ENCODE results near the gene CDK6. TPM values are rescaled to one million over a fixed set of nuclear protein-coding genes. Genes with fewer than 3 reads are reported as not detected.
A peak's percentile ranks its signal among the peaks of the same experiment; 100 is the strongest.

The CDK6 gene
- total and polyA plus RNA-seq, 10 of the 15 experiments (the other 5 are each of a cell fraction or from before 2014, with no cell fraction given), result 8.0 to 118 (median 45.8) TPM

GRCh38 chr7:92631850-92632487, 204.4 kb downstream of the CDK6 start (continued):
- peak; percentile 99 for TF ChIP-seq MEF2A (IDR thresholded peaks at IDR 0.05; ENCODE audit: insufficient read depth, low read depth, low read length)

DNA sequence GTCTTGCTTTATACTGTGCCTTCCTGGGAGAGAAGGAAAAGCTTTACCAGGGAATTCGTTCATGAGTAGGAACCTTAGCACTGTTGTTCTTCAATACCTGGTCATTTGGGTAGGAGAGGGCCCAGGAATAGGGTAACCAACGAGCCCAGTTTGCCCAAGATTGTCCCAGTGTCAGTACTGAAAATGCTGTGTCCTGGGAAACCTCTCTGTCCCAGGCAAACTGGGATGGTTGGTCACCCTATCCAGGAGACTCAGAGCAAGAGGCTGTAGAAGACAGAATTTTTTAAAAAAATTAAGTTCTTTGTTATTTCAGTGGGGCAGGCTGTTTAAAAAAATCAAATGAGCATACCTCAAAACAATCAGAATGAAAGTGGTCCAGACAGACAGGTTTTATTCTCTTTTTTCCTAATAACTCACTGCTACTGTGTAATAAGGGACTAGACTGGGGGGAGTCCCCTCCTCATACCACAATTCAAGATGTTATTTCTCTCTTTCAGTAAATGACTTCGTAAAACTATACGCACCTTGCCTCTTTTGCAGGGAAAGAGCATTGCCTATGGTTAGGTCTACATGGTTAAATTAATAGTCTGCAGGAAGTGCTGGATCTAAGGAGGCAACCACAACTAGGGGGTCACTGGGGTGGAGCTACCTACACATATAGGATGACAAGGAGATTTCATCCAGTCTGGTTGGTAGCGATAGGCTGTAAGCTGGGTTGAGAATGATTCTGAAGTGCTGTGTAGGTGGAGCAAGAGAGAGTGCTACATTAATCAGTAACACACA, 205.1 kb downstream of the CDK6 start:
- DNase-seq (ENCODE audit: low read depth, low spot score) (no peak), FAIRE-seq (no peak), ATAC-seq (peak; percentile 77)
- ChIA-PET RAD21 (ENCODE audit: unreplicated experiment) (interaction anchor here (0.7 to 4.5 kb wide), 16 partner anchors 10 to 1854 kb away, joined by 3 to 47 read pairs (median 4); partner anchors contain the start of genes CDK6, PEX1 and RBM48), SMC1A (ENCODE audit: uncharacterized antibody, unreplicated experiment) (interaction anchor here (0.6 to 7.9 kb wide), 17 partner anchors 9 to 417 kb away, joined by 3 to 176 read pairs (median 4); no protein-coding TSS in a partner anchor), POLR2A (interaction anchor here (0.6 to 3.2 kb wide), 12 partner anchors 10 to 486 kb away, joined by 3 to 25 read pairs (median 4); no protein-coding TSS in a partner anchor), CTCF (interaction anchor here (0.9 to 4.8 kb wide), 11 partner anchors 9 to 274 kb away, joined by 3 to 40 read pairs (median 4); no protein-coding TSS in a partner anchor)
- Histone ChIP-seq H3K4me1 (ENCODE audit: control insufficient read depth, insufficient read depth, low read length) (peaks cover 48% of the 10 kb centered on the region), H3K79me2 (ENCODE audit: control insufficient read depth, insufficient read depth, low read length) (peaks cover 3% of the 10 kb centered on the region), H3K36me3 (ENCODE audit: control insufficient read depth in 2 of 2, insufficient read depth in 2 of 2, low read length in 1 of 2) (peaks cover 5 to 7% of the 10 kb centered on the region in 2 experiments; a peak in 2 of 4 replicates), H3K9ac (ENCODE audit: control insufficient read depth, insufficient read depth, low read length) (no peak overlapping the region; the same call in 1 of the 2 replicates), H3K27me3 (replicated peaks in 1 of 2; ENCODE audit: control insufficient read depth in 2 of 2, insufficient read depth in 2 of 2, low read length in 1 of 2) (no peaks in the 10 kb centered on the region), H3K4me3 (peak overlapping the region; percentile 11; the same call in 1 of the 2 replicates), H2AFZ (ENCODE audit: control insufficient read depth, low read depth, low read length) (no peak overlapping the region), H4K20me1 (ENCODE audit: control insufficient read depth, insufficient read depth) (no peaks in the 10 kb centered on the region), H3K4me2 (ENCODE audit: control insufficient read depth, insufficient read depth) (peak overlapping the region; percentile 72), H3K9me3 (replicated peaks; ENCODE audit: control insufficient read depth, insufficient read depth, low read length) (peaks cover 16% of the 10 kb centered on the region; the same call in 2 of the 3 replicates), H3K27ac (ENCODE audit: control insufficient read depth, insufficient read depth) (peak overlapping the region; percentile 88)
- WGBS (ENCODE audit: insufficient coverage, insufficient replicate concordance, low lambda C conversion rate, missing lambda C conversion rate), result 2% methylated on average over 5 of the region's 5 CpGs
- in situ Hi-C loops (cut with MboI), result loop anchor here (10.0 kb wide), 1 partner anchor 184 kb away; no protein-coding TSS in a partner anchor
- BruUV-seq (replicated peaks), result TSS peak; percentile 30
- intact Hi-C loops (cut with micrococcal nuclease; ENCODE audit: unreplicated experiment), result no loop called here
- TF ChIP-seq NBN (IDR thresholded peaks at IDR 0.05), result no peak; the same call in none of the 2 replicates
- TF ChIP-seq MYC (IDR thresholded peaks at IDR 0.05; ENCODE audit: insufficient read depth, insufficient read length, insufficient replicate concordance, low read length, severe bottlenecking), result no peak
- TF ChIP-seq CTCF (IDR thresholded peaks at IDR 0.05 in 2 of 3, conservative IDR thresholded peaks at IDR 0.05 in 1 of 3; ENCODE audit: control insufficient read depth in 2 of 3, extremely low read depth in 1 of 3, insufficient read depth in 1 of 3, low read depth in 3 of 3, low read length in 3 of 3), result no peak
- no peak for TF ChIP-seq SIX5 (IDR thresholded peaks at IDR 0.05; ENCODE audit: low read depth, low read length, severe bottlenecking)
- TF ChIP-seq ZZZ3 (IDR thresholded peaks at IDR 0.05; ENCODE audit: control insufficient read depth, insufficient read length, low read depth), result no peak
- TF ChIP-seq, protein P1, sequence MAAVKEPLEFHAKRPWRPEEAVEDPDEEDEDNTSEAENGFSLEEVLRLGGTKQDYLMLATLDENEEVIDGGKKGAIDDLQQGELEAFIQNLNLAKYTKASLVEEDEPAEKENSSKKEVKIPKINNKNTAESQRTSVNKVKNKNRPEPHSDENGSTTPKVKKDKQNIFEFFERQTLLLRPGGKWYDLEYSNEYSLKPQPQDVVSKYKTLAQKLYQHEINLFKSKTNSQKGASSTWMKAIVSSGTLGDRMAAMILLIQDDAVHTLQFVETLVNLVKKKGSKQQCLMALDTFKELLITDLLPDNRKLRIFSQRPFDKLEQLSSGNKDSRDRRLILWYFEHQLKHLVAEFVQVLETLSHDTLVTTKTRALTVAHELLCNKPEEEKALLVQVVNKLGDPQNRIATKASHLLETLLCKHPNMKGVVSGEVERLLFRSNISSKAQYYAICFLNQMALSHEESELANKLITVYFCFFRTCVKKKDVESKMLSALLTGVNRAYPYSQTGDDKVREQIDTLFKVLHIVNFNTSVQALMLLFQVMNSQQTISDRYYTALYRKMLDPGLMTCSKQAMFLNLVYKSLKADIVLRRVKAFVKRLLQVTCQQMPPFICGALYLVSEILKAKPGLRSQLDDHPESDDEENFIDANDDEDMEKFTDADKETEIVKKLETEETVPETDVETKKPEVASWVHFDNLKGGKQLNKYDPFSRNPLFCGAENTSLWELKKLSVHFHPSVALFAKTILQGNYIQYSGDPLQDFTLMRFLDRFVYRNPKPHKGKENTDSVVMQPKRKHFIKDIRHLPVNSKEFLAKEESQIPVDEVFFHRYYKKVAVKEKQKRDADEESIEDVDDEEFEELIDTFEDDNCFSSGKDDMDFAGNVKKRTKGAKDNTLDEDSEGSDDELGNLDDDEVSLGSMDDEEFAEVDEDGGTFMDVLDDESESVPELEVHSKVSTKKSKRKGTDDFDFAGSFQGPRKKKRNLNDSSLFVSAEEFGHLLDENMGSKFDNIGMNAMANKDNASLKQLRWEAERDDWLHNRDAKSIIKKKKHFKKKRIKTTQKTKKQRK (IDR thresholded peaks at IDR 0.05; ENCODE audit: low read depth, low read length), result 0 out of 2 replicates have a peak, but pooled peaks have one; percentile 27
- TF ChIP-seq CHD4 (IDR thresholded peaks at IDR 0.05), result no peak
- peak; percentile 71; the same call in 1 of the 2 replicates for TF ChIP-seq EED (IDR thresholded peaks at IDR 0.05; ENCODE audit: low read depth)
- TF ChIP-seq TCF12 (IDR thresholded peaks at IDR 0.05; ENCODE audit: low read depth, low read length), result no peak
- TF ChIP-seq, protein P2, sequence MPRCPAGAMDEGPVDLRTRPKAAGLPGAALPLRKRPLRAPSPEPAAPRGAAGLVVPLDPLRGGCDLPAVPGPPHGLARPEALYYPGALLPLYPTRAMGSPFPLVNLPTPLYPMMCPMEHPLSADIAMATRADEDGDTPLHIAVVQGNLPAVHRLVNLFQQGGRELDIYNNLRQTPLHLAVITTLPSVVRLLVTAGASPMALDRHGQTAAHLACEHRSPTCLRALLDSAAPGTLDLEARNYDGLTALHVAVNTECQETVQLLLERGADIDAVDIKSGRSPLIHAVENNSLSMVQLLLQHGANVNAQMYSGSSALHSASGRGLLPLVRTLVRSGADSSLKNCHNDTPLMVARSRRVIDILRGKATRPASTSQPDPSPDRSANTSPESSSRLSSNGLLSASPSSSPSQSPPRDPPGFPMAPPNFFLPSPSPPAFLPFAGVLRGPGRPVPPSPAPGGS (IDR thresholded peaks at IDR 0.05; ENCODE audit: borderline replicate concordance, insufficient read depth, low read depth, low read length, poor library complexity, severe bottlenecking), result peak; percentile 96

Measured in GM12878 (cell line).